Measurements from ENCODE around the gene NEURL1B.

DNA sequence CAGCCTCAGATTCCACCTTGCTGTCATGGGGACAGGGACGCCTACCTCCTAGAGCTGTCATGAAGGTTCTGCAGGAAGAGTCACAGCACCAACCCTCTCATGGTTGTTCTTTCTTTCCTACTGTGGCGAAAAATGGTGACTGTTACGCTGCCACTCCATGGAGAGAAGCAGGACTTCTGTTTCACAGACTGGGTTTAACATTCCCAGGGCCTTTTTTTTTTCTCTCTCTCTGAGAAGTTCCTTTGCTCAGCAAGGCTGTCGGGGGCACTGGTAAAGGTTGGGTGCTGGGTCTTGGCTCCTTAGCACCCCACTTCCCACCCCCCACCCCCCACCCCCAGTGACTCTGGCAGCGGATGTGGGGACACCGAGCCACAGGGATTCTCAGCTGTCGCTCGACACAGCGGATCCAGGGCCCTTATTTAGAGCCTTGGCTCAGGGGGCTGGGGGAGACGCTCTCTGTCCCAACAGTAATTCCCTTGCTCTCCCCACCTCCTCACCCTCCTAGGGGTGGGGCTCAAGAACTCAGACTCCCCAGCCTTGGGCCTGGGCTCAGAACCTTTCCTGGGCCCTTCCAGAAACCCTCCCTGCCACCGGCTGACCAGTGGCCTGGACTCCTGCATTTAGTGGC lies 95.6 kb downstream of the NEURL1B start:
- TF ChIP-seq, protein P1, sequence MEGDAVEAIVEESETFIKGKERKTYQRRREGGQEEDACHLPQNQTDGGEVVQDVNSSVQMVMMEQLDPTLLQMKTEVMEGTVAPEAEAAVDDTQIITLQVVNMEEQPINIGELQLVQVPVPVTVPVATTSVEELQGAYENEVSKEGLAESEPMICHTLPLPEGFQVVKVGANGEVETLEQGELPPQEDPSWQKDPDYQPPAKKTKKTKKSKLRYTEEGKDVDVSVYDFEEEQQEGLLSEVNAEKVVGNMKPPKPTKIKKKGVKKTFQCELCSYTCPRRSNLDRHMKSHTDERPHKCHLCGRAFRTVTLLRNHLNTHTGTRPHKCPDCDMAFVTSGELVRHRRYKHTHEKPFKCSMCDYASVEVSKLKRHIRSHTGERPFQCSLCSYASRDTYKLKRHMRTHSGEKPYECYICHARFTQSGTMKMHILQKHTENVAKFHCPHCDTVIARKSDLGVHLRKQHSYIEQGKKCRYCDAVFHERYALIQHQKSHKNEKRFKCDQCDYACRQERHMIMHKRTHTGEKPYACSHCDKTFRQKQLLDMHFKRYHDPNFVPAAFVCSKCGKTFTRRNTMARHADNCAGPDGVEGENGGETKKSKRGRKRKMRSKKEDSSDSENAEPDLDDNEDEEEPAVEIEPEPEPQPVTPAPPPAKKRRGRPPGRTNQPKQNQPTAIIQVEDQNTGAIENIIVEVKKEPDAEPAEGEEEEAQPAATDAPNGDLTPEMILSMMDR (IDR thresholded peaks at IDR 0.05 in 8 of 11, conservative IDR thresholded peaks at IDR 0.05 in 3 of 11) = no peak
- TF ChIP-seq POLR2A (IDR thresholded peaks at IDR 0.05) (no peak), POLR2AphosphoS5 (IDR thresholded peaks at IDR 0.05) (no peak)

Measured in spleen (tissue), 7 donors.